ENCODE data around the gene LAMA4.

GRCh38 chr6:112173221-112173804 lies 81.1 kb downstream of the LAMA4 start:
- TF ChIP-seq SUZ12 (IDR thresholded peaks at IDR 0.05) (no peak), BHLHE40 (IDR thresholded peaks at IDR 0.05; ENCODE audit: borderline replicate concordance) (no peak), NFRKB (IDR thresholded peaks at IDR 0.05) (no peak), SP1 (IDR thresholded peaks at IDR 0.05) (no peak), FOXM1 (IDR thresholded peaks at IDR 0.05; ENCODE audit: borderline replicate concordance) (no peak), ELF4 (IDR thresholded peaks at IDR 0.05) (no peak), FOXK2 (IDR thresholded peaks at IDR 0.05) (no peak), ARNT (IDR thresholded peaks at IDR 0.05) (no peak), FOXA1 (IDR thresholded peaks at IDR 0.05) (no peak), TARDBP (IDR thresholded peaks at IDR 0.05) (no peak), CTBP1 (IDR thresholded peaks at IDR 0.05; ENCODE audit: borderline replicate concordance) (no peak), HDGF (IDR thresholded peaks at IDR 0.05; ENCODE audit: borderline replicate concordance) (no peak), LEF1 (IDR thresholded peaks at IDR 0.05; ENCODE audit: borderline replicate concordance) (no peak), L3MBTL2 (conservative IDR thresholded peaks at IDR 0.05) (no peak)

All from HEK293T (cell line).